T47D (cell line): ENCODE measurements around the gene CLEC11A.

Experiments
- DNase-seq, 2 experiments: peaks; one replicate each; pipeline versions ENCODE4 v3.0.0 to v3.0.0-alpha.2; 2011 to 2012; ENCODE audit warnings: low read depth in 1 of 2, low spot score in 1 of 2
- JUND ChIP-seq: IDR thresholded peaks from 2 replicates; pipeline ENCODE4 v1.6.1; 2012; ENCODE audit warnings: low read depth
- in situ Hi-C: cut with HindIII; loops from 2 replicates; pipeline ENCODE4 v1.10.0; 2016; ENCODE audit warnings: low sequenced_read_pairs, low pct_unique_long_range_greater_than_20kb

CLEC11A gene

DNA sequence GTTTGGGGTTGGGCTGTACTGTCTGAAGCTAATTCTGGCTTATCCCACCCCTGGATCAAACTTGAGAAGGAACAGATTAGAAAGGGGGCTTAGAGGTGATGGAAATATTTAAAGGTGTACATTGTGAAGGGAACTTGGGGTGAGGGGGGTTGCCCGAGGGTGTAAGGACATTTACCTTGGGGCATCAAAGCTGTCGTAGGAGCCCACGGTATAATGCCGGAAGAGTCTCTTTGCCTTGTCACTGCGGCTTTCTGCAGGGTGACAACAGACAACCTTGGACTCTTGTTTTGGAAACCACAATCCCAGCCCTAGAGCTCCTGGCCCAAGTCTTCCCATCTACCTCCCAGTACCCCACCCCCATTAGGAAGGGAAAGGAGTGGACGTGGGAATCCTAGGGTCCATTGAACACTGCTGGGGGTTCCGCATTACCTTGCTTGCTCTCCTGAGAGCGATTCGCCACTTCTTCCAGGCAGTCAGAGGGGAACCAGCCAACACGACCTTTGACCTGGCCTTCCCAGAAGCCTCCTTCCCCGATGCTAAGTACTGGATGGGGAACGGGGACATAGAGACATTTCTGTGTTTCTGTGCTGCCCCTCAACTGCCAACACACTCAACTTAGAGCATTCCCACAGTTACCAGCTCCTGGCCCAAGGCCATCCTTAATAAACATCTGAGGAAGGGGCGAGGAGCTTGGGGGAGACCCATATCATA lies 25.6 kb upstream of the CLEC11A start:
- no peak for DNase-seq
- in situ Hi-C loops = no loop called here
- TF ChIP-seq JUND = no peak

DNA sequence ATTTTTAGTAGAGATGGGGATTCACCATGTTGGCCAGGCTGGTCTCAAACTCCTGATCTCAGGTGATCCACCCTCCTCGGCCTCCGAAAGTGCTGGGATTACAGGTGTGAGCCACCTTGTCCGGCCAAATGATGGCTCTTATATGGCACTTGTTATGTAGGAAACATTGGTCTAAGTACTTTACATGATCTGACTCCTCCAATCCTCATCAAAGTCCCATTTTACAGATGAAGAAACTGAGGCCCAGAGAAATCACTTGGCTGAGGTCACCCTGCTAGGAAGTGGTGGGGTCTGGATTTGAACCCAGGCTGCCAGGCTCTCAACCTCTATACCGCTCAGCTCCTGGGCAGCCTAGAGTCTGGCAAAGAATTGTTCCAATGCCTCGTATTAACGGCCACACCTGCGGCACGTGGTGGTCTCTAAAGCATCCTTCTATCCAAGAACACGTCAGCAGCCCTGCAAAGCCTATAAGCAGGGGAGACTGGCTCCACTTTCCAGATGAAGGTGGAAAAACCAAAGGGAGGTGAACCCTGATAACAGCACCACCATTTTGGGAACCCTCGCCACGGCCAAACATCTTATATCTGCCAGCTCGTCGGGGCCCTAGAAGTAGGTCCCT lies 21.7 kb upstream of the CLEC11A start:
- in situ Hi-C loops = no loop called here
- TF ChIP-seq JUND = no peak
- DNase-seq = no peak

DNA sequence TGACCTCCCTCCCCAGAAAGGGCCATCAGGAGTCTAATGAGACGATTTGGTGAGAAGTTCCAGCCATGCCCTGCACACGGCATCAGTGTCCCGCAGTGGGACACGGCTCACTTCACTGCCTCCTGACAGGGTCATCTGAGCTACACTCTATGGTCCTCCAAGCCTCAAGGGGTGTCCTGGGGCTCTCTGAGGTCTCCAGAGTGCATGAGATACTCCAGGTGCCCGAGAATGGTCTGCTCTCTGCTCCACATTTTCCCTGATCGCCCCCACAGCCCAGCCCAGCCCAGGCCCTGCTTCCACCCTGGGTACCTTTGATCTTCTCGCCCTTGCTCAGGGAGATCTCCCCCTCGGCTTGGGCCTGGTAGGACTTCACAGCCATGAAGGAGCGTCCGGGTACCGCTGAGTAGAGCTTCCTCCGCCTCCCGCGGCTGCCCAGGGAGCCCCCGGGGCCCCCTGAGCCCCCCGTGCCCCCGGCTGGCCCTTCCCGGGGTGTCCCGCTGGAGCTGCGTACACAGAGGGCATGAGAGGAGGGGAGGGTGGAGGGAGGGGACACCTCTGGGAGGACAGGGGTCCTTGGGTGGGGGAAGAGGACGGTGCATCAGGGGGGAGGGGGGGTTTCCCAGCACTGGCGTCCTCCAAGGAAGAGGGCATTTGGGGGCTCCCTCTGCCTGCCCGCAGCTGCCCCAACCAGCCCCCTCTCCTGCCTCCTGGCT lies 20.9 kb upstream of the CLEC11A start:
- DNase-seq = no peak
- TF ChIP-seq JUND = no peak
- in situ Hi-C loops = no loop called here

GRCh38 chr19:50702871-50703829 lies 20.0 kb upstream of the CLEC11A start:
- DNase-seq = no peak
- TF ChIP-seq JUND = no peak
- in situ Hi-C loops = no loop called here

GRCh38 chr19:50703915-50704796 lies 19.0 kb upstream of the CLEC11A start:
- in situ Hi-C loops = no loop called here
- DNase-seq = peak; percentile 55 to 71

GRCh38 chr19:50705422-50706019 lies 17.6 kb upstream of the CLEC11A start:
- in situ Hi-C loops = no loop called here
- DNase-seq = peak; percentile 62 to 70
- TF ChIP-seq JUND = no peak

More at GRCh38 chr19:50703915-50704796, 19.0 kb upstream of the CLEC11A start:
- TF ChIP-seq JUND = no peak

GRCh38 chr19:50706387-50706786 lies 16.8 kb upstream of the CLEC11A start:
- in situ Hi-C loops = no loop called here
- no peak for DNase-seq
- no peak for TF ChIP-seq JUND

DNA sequence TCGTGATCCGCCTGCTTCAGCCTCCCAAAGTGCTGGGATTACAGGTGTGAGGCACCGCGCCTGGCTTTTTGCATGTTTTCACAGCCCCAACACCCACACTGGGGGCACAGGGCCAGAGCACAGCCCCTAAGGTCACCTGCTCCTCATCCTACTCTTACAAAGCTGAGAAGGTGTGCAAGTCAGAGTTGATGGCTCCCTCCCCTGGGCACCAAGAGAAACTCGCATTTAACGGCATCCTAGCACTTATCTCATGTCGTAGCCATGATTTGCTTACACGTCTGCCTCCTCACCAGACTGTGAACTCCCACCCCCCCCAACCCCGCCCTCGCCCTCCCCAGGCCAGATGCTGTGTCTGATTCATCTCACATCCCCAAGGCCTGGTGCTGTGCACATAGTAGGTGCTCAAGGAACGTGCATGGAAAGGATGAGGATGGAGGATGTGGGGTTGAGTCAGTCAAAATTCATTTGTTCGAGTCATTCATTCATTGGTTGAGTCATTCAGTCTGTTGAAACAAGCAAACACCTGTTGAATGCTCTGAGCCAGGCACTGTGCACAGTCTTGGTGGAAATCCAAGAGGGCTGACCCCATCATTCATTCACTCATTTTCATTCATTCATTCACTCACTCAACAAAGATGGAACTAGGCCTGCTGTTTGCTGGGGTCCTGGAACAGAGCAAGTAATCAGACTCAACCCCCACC lies 14.8 kb upstream of the CLEC11A start:
- TF ChIP-seq JUND = no peak
- no peak for DNase-seq
- in situ Hi-C loops = no loop called here

DNA sequence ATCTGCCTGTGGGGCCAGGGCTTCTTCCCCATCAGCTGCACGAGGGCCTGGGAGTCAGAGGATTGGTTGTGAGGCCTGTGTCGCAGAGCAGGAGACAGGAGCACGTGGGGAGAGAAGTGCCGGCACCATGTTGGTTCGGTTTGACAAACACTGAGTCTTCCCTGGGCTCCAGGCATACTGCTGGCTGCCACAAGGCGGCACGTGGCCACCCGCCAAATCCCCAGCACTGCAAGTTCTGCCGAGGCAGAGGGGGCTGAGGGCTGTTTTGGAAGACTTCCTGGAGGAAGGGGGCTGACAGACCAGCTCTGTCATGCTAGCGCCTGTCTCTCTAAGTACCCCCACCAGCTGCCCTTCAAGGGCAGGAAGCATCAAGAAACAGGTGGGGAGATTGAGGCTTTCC lies 13.1 kb upstream of the CLEC11A start:
- peak in 1 of 2 experiments; percentile 40 for DNase-seq
- in situ Hi-C loops = no loop called here
- TF ChIP-seq JUND = no peak

- no peak for DNase-seq
- no peak for TF ChIP-seq JUND
- in situ Hi-C loops = no loop called here
Measured at GRCh38 chr19:50710612-50711011, 12.6 kb upstream of the CLEC11A start.
